Stimulated activated CD4-positive, alpha-beta T cell treated with anti-CD3 and anti-CD28 coated beads, Interleukin-12 subunit alpha, Interleukin-12 subunit beta, amount 100 ng/mL, for 24 hours (primary cell): ENCODE results near the gene SRRM3.
"Not testable (repeated sequence)": the region's sequence is repeated elsewhere in the genome, so short reads cannot be mapped to it uniquely, and the experiment has no call there.

Experiments used
- DNase-seq, 2 experiments: peaks; one replicate each; pipeline ENCODE4 v3.0.0-alpha.2; 2020; ENCODE audit warnings: low read depth in 2 of 2

Gene SRRM3

DNA sequence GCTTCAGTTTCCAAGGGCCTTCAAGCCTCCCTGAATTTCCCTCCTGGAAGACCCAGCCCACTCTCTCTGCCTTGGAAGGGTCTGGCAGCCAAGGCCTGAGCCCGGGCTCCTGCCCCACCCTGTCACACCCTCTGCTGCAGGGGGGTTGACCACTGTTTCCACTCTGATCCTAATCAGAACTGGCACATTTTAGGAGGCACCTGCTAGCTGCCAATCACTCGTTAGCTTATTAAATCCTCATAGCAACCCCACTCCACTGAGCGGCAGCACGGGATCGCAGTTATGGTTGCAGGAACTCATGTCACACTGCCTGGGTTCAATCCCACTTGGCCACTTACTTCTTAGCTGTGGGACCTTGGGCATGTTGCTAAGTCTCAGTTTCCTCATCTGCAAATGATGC, 113.7 kb downstream of the SRRM3 start:
- DNase-seq, result no peak

DNA sequence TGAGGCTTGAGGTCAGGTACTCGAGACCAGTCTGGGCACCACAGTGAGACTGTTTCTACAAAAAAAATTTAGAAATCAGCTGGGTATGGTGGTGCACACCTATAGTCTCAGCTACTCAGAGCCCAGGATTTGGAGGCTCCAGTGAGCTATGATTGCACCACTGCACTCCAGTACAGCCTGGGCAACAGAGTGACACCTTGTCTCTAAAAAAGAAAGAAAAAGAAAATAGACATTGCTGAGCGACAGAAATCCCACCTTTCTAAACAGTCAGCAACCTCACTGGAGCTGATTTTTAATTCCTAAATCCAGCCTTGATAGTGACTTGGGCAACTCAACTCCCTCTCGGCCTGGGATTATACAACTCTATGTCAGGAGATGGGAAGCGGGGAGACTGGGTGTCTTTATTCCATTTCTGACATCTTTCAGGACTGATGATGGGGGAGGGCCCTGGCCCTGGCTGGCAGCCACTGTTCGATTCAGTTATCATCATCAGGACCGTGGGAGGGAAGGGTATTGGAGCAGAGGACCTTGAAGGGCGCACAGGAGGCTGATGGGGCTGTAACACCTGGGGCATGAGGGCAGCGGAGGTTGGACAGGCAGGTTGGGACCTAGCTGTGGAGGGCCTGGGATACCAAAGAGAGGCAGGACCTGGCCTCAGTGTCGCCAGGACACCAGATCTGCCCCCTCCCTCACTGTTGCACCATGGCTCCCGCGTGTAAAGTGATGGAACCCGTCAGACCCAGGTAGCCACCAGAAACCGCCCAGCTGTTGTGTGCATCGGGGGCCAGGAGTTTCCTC, 115.5 kb downstream of the SRRM3 start:
- no peak for DNase-seq

DNA sequence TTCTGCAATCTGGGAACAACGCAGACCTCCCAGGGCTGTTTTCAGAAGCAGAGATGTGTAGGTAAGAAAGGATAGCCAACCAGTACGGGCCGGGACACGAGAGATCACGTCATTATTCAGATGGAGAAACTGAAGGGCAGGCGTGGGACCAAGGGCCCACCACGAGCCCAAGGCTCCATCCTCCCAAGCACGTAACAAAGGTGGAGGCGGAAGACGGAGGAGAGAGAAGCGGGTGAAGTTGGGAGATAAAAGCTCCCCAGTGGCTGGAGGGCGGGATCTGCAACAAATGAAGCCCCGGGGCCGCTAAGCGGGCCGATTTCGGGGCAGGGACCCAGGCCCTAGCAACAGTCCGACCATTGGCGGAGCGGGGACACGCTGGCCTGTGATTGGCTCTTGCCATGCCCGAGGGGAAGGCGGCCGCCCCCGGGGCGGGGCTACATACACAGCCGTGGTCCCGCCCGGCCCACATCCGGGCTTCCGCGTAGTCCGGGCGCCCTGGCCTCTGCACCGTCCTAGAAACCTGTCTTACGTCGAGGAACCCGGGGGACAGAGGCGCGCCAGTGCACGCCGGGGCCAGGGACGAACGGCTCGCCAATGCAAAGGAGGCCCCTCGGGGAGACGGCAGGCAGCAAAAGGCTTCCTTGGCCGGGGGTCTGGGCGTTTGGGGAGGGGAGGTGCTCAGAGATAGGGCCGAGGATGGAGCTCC, 116.2 kb downstream of the SRRM3 start:
- peak; percentile 87 to 91 for DNase-seq

DNA sequence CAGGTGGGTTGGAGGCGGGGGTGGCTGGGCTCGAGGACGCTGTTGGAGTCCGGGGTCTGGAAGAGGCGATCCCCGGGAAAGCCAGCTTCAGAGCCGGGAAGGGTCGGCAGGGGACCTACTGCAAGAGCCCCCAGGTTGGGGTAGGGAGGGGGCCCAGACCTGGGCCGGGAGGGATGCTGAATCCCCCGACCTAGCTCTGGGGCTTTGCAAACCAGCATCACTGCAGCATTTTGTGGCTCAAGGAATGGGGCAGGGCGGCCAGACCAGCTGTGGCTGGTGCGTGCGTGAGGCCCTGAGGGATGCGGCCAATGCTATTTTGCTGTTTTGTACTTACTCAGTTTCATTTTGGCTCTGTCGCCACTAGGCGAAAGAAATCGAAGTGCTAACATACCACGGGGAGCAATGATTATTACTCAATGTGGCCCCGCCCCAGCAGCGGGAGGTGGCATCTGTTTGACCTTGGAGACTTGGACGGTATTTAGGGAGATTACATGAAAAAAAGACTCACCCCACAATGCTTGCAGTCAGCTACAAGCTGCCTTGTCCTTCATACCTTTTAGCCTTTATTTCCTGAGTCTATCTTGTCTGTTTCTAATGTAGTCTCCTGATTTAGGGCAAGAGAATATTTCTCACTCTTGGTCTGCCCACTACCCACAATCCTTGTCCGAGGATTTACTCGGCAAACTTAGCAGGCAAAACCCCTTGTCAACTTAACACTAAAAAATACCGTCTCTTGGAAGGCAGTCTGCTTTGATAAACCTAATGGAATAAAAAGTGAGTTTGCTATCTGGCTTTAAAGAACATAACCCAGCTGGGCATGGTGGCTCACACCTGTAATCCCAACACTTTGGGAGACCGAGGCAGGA, 117.0 kb downstream of the SRRM3 start:
- DNase-seq, result peak in 1 of 2 experiments; percentile 54

- DNase-seq, result no peak
These were observed 123.4 kb downstream of the SRRM3 start for GRCh38 chr7:76325092-76325491.

- no peak for DNase-seq
These were observed 124.1 kb downstream of the SRRM3 start for GRCh38 chr7:76325811-76326210.

- no peak for DNase-seq
These were observed 125.0 kb downstream of the SRRM3 start for GRCh38 chr7:76326646-76327233.

DNA sequence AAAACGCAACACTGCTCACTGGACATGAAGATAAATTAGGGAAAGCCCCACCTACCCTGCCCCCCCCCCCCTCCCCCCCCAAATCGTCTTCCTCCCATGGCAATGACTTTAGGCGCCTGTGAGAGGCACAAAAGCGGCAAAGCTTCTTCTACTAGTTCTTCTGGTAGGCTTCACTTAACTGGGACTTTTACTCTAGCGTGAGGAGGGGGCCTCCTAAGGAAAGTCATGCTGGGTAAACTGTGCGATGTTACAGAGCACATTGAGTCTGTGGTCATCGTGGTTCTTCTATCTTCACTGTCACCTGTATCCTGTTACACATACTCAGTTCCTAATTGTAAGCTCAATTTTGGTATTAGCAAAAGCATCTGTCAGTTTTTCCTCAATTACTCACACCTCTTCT, 125.9 kb downstream of the SRRM3 start:
- DNase-seq, result no peak

DNA sequence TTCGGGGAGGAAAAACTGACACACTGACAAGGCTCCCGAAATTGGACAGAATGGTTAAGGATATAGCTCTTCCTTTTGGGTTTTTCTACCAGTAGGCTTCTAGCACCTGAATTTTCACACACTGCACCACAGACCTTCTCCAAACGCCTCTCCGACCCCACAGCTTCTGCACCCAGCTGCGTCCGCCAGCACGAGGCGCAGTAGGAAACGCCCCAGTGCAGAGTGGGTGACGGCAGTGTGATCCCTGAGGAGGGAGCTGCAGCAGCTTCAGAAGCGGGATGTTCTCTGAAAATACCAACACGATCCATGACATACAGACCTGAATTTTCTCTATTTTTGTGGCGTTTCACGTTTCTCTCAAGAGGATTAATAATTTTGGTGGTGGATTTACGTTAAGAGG, 126.7 kb downstream of the SRRM3 start:
- DNase-seq, result no peak

- no peak for DNase-seq
These were observed 127.8 kb downstream of the SRRM3 start for GRCh38 chr7:76329479-76329878.

GRCh38 chr7:76330261-76330660, 128.6 kb downstream of the SRRM3 start:
- no peak for DNase-seq

DNA sequence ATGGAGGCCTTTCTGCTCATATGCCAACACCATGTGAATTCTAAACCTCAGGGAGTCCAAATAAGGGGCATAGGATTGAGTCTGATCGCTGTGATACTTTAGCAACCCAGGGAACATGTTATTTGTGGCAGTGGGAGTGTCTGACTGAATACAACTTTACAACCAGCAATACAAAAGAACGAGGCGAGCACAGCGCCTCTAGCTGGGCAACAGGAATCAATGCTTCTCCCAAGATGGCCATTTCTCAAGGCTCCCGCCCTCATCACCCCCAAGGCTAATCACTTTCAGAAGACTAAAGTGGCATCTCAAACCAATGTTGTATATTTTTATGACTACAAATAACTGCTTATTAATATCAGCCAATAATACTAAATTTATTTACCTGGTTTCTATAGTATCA, 129.0 kb downstream of the SRRM3 start:
- no peak for DNase-seq

- no peak for DNase-seq
These were observed 130.4 kb downstream of the SRRM3 start for GRCh38 chr7:76332078-76332477.

DNA sequence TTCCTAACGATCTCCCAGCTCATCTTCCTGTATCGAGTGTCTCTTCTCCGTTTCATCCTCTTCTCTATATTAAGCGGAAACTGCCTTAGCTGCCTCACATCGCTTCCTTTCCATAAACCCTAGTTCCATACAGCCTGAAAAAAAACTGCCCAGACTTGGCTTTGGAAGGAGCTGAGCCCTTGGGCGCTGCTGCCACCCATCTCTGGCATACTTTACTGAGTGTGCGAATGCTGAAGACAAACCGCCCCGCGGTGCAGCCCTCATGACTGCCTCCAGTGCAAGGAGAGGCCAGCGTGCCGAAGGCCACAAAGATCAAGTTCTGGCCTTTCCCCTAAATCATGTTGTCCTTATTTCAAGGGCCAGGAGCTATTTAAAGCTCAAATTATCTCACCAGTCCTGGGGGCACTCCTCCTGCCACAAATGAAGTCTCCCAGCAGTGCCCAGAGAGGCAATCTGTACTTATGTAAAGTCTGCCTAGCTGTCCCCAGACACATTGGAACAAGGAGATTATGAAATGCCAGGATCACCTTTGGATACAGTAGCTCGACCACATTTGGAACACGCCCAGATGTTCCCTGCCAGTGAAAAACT, 131.9 kb downstream of the SRRM3 start:
- DNase-seq, result no peak

- no peak for DNase-seq
These were observed 132.7 kb downstream of the SRRM3 start for GRCh38 chr7:76334320-76334967.

- not testable (repeated sequence) for DNase-seq
These were observed 133.7 kb downstream of the SRRM3 start for GRCh38 chr7:76335417-76335816.

GRCh38 chr7:76336094-76336493, 134.4 kb downstream of the SRRM3 start:
- no peak for DNase-seq
